HEK293 (cell line): Measurements from ENCODE around the gene ANK2.

ENCODE experiments used
- CTCF ChIA-PET: fragments of 350-600 bp; formaldehyde crosslinking; extraction: SDS; loops from one replicate; lab custom pipeline; 2021; ENCODE audit warnings: antibody characterized with exemption; lab: Yijun Ruan, JAX
- POLR2A ChIA-PET: fragments of 300-600 bp; formaldehyde crosslinking; extraction: SDS; loops from one replicate; lab custom pipeline; 2020; ENCODE audit warnings: antibody characterized with exemption, inconsistent platforms; lab: Yijun Ruan, JAX
- H3K27ac ChIP-seq: fragments of 200-500 bp; sonication (Bioruptor generic); 2 replicates; pipeline ENCODE4 v1.5.1; 2014; ENCODE audit warnings: low read depth, low read length, control low read depth, inconsistent platforms; ENCODE audit errors: extremely low read depth
- H3K36me3 ChIP-seq, 2 experiments: fragments of 200-500 bp in 1 of 2; sonication (Bioruptor generic) in 1 of 2; 1 replicate in 1 of 2; 2 replicates in 1 of 2; pipeline ENCODE4 v1.5.1; 2014 to 2017; ENCODE audit warnings: inconsistent platforms in 2 of 2, low read length in 2 of 2; ENCODE audit not compliant: control insufficient read depth in 2 of 2, insufficient read depth in 1 of 2
- H3K4me1 ChIP-seq: fragments of 200-500 bp; sonication (Bioruptor generic); 2 replicates; pipeline ENCODE4 v1.5.1; 2014; ENCODE audit warnings: mild to moderate bottlenecking, low read length, inconsistent platforms; ENCODE audit not compliant: control insufficient read depth, insufficient read depth
- H3K4me3 ChIP-seq: 2 replicates; pipeline ENCODE4 v1.5.1; 2011; ENCODE audit warnings: low read depth, mild to moderate bottlenecking, control low read depth, low read length, moderate library complexity
- H3K9me3 ChIP-seq: fragments of 200-500 bp; sonication (Bioruptor generic); 2 replicates; pipeline ENCODE4 v1.5.1; 2014; ENCODE audit warnings: low read depth, low read length, inconsistent platforms; ENCODE audit not compliant: control insufficient read depth, insufficient read depth
- GLI4 ChIP-seq: fragments of 450-650 bp; formaldehyde crosslinking; IDR thresholded peaks from 2 replicates; pipeline ENCODE4 v1.5.1; 2016; ENCODE audit warnings: missing biosample characterization, missing genetic modification characterization
- SALL2 ChIP-seq: fragments of 450-650 bp; formaldehyde crosslinking; IDR thresholded peaks from 2 replicates; pipeline ENCODE4 v1.5.0; 2017; ENCODE audit warnings: missing biosample characterization, mild to moderate bottlenecking, missing genetic modification characterization, borderline replicate concordance
- YY2 ChIP-seq: fragments of 450-650 bp; formaldehyde crosslinking; IDR thresholded peaks from 2 replicates; pipeline ENCODE4 v1.5.1; 2016; ENCODE audit warnings: missing biosample characterization, missing genetic modification characterization
- ZBTB11 ChIP-seq: fragments of 450-650 bp; formaldehyde crosslinking; conservative IDR thresholded peaks from 2 replicates; pipeline ENCODE4 v1.5.1; 2016; ENCODE audit warnings: low read depth, missing biosample characterization, missing genetic modification characterization
- ZBTB17 ChIP-seq: fragments of 450-650 bp; formaldehyde crosslinking; IDR thresholded peaks from 2 replicates; pipeline ENCODE4 v1.5.1; 2016; ENCODE audit warnings: missing biosample characterization, missing genetic modification characterization
- ZBTB48 ChIP-seq: fragments of 450-650 bp; formaldehyde crosslinking; IDR thresholded peaks from 2 replicates; pipeline ENCODE4 v1.5.1; 2016; ENCODE audit warnings: missing biosample characterization, missing genetic modification characterization
- ZBTB7A ChIP-seq: fragments of 450-650 bp; formaldehyde crosslinking; IDR thresholded peaks from 2 replicates; pipeline ENCODE4 v1.5.1; 2016; ENCODE audit warnings: low read depth, missing biosample characterization, missing genetic modification characterization
- ZFP41 ChIP-seq: fragments of 450-650 bp; formaldehyde crosslinking; IDR thresholded peaks from 2 replicates; pipeline ENCODE4 v1.5.1; 2016; ENCODE audit warnings: missing biosample characterization, missing genetic modification characterization, borderline replicate concordance
- ZNF175 ChIP-seq: fragments of 450-650 bp; formaldehyde crosslinking; IDR thresholded peaks from 2 replicates; pipeline ENCODE4 v1.5.1; 2016; ENCODE audit warnings: missing biosample characterization, missing genetic modification characterization
- ZNF221 ChIP-seq: fragments of 450-650 bp; formaldehyde crosslinking; IDR thresholded peaks from 2 replicates; pipeline ENCODE4 v1.5.1; 2017; ENCODE audit warnings: missing biosample characterization, missing genetic modification characterization, borderline replicate concordance
- ZNF239 ChIP-seq: fragments of 450-650 bp; formaldehyde crosslinking; IDR thresholded peaks from 2 replicates; pipeline ENCODE4 v1.5.1; 2016; ENCODE audit warnings: missing biosample characterization, missing genetic modification characterization
- ZNF354C ChIP-seq: fragments of 450-650 bp; formaldehyde crosslinking; IDR thresholded peaks from 2 replicates; pipeline ENCODE4 v1.5.1; 2016; ENCODE audit warnings: missing biosample characterization, missing genetic modification characterization, low read depth, borderline replicate concordance
- ZNF518A ChIP-seq: fragments of 450-650 bp; formaldehyde crosslinking; conservative IDR thresholded peaks from 2 replicates; pipeline ENCODE4 v1.5.1; 2016; ENCODE audit warnings: low read depth, missing biosample characterization, missing genetic modification characterization
- ZNF548 ChIP-seq: fragments of 450-650 bp; formaldehyde crosslinking; IDR thresholded peaks from 2 replicates; pipeline ENCODE4 v1.5.1; 2016; ENCODE audit warnings: missing biosample characterization, missing genetic modification characterization
- ZNF600 ChIP-seq: fragments of 450-650 bp; formaldehyde crosslinking; IDR thresholded peaks from 2 replicates; pipeline ENCODE4 v1.5.1; 2016; ENCODE audit warnings: missing biosample characterization, missing genetic modification characterization
- ZNF747 ChIP-seq: fragments of 450-650 bp; formaldehyde crosslinking; IDR thresholded peaks from 2 replicates; pipeline ENCODE4 v1.5.1; 2016; ENCODE audit warnings: missing biosample characterization, missing genetic modification characterization
- ZNF776 ChIP-seq: fragments of 450-650 bp; formaldehyde crosslinking; IDR thresholded peaks from 2 replicates; pipeline ENCODE4 v1.5.0; 2017; ENCODE audit warnings: missing biosample characterization, missing genetic modification characterization, borderline replicate concordance
- ZNF785 ChIP-seq: fragments of 450-650 bp; formaldehyde crosslinking; IDR thresholded peaks from 2 replicates; pipeline ENCODE4 v1.5.1; 2016; ENCODE audit warnings: missing biosample characterization, missing genetic modification characterization
- ZNF837 ChIP-seq: fragments of 450-650 bp; formaldehyde crosslinking; IDR thresholded peaks from 2 replicates; pipeline ENCODE4 v1.5.1; 2016; ENCODE audit warnings: missing biosample characterization, missing genetic modification characterization

Gene ANK2

DNA sequence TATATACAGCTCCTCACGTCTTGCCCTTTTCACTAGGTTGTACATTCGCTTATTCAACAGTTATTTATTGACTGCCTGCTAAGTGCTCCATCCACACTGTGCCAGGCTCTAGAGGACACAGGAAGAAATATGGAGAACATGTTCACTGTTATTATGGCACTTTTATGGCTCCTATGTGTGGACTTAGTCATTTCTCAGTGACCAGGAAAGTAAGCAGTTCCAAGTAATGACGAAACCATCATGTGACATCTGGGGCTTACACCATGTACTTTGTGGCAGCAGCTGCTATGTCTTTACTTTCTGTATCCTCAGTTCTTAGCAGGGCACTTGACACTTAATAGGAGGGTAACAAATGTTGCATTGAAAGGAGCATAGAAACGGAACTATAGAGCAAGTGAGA, 278.0 kb downstream of the ANK2 start (continued):
- no peak for TF ChIP-seq ZNF518A (tag by site-specific recombination)
- TF ChIP-seq ZNF837 (tag by site-specific recombination): no peak
- no peak for TF ChIP-seq GLI4
- TF ChIP-seq, all 188 proteins: peak for 0

DNA sequence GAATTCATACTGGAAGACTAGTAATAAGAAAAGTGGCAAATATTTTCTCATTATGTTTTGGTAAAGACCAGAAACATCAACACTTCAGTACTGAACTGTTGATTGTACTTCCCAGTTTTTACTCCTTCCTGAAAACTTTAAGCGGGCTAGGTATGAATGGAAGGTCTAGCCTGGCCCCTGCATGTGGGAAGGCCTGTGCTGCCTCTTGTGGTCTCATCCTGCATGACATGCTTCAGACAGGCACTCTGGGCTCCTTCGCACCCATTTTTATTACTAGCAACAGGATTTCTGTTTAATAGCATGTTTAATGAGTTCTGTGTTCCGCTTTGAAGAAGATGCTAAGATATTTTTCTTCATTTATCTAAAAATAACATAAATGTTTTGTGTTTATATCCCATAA, 279.1 kb downstream of the ANK2 start:
- ChIA-PET CTCF (no interaction called here), POLR2A (no interaction called here)
- TF ChIP-seq ZNF239 (no peak), ZNF747 (tag by site-specific recombination) (no peak), ZBTB7A (tag by site-specific recombination) (no peak), ZNF600 (tag by site-specific recombination) (no peak), ZBTB17 (tag by site-specific recombination) (no peak), ZNF175 (tag by site-specific recombination) (no peak), SALL2 (no peak), ZNF354C (no peak), ZNF776 (tag by site-specific recombination) (no peak), ZNF785 (no peak), ZFP41 (tag by site-specific recombination) (no peak), YY2 (tag by site-specific recombination) (no peak), ZBTB48 (tag by site-specific recombination) (no peak), ZNF221 (no peak), ZBTB11 (tag by site-specific recombination) (no peak)
- no peaks in the 10 kb centered on the region for H3K4me1 ChIP-seq
- no peak overlapping the region for H3K4me3 ChIP-seq
- H3K27ac ChIP-seq: no peak overlapping the region
- no peaks in the 10 kb centered on the region for H3K9me3 ChIP-seq
- peaks cover 0 to 2% of the 10 kb centered on the region in 2 experiments; a peak in 1 of 3 replicates for H3K36me3 ChIP-seq

- Histone ChIP-seq H3K36me3 (peaks cover 0 to 2% of the 10 kb centered on the region in 2 experiments; a peak in 1 of 3 replicates), H3K4me3 (no peak overlapping the region)
- TF ChIP-seq ZNF548 (tag by site-specific recombination): no peak
- TF ChIP-seq, all 188 proteins: peak for 0
- no peaks in the 10 kb centered on the region for H3K9me3 ChIP-seq
- H3K4me1 ChIP-seq: no peaks in the 10 kb centered on the region
- ChIA-PET CTCF (no interaction called here), POLR2A (no interaction called here)
- H3K27ac ChIP-seq: no peak overlapping the region
Observed at GRCh38 chr4:113330200-113330599, 280.7 kb downstream of the ANK2 start.
